Caki2 (cell line): ENCODE measurements around the gene RALGPS1. TPM values are rescaled to one million over a fixed set of nuclear protein-coding genes. Genes with fewer than 3 reads are reported as not detected.

Experiments used
- DNase-seq: peaks from one replicate; pipeline ENCODE4 v3.0.0-alpha.2; 2015; ENCODE audit warnings: low read depth
- in situ Hi-C: cut with HindIII; loops from 2 replicates; pipeline ENCODE4 v1.10.0; 2016; ENCODE audit warnings: low sequenced_read_pairs, low pct_unique_long_range_greater_than_20kb, mixed read lengths
- total RNA-seq: library from RNA; depleted of rRNA; stranded (reverse); fragments of >200 nt; shearing (Covaris generic); gene quantifications from 2 replicates; pipeline ENCODE4 v1.2.3, GENCODE V29; 2014; ENCODE audit warnings: low replicate concordance

Gene RALGPS1
- total RNA-seq, 1 experiment from 2014 or later = 0.95 TPM

- in situ Hi-C loops = no loop called here
- DNase-seq = no peak
Observed at GRCh38 chr9:126894052-126894603, 20.5 kb upstream of the RALGPS1 start.

DNA sequence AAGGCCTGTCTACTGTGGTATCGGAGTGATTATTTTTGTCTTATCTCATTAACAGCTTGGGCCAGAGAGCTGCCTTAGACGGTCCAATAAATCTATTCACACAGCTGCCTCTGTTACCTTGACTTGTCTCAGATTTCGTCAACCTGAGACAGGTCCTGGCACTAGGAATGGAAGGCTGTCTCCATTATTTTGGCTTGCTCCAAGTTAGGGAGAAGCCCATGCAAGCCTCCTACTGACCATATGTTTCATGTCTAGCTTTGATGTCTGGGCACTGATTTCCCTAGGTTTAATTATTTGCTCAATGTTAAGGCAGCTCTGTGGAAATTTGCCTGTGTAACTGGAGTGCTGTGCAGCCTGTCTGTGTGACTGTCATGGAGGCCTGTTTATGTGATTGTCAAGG lies 12.4 kb upstream of the RALGPS1 start:
- in situ Hi-C loops = no loop called here
- DNase-seq = no peak

- in situ Hi-C loops = no loop called here
Observed at GRCh38 chr9:126904586-126904985, 10.0 kb upstream of the RALGPS1 start.

DNA sequence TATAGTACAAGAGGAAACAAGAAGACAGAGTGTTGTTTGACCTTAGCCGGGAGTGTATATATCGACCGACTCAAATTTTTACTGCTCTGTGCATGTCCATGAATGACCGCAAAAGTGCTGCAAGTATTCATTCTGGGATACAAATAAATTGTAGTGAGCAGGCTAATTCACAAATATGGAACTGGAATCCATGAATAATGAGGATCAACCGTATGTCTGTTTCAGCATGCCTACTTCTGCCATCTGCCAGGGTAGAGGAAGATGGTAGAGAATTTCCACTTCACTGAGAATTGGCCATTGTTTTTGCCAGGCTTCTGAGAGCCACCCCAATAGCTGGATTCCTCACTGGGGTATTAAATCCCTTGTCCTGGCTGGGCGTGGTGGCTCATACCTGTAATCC lies 8.5 kb upstream of the RALGPS1 start:
- DNase-seq = no peak
- in situ Hi-C loops = no loop called here

More at GRCh38 chr9:126904586-126904985, 10.0 kb upstream of the RALGPS1 start:
- no peak for DNase-seq

DNA sequence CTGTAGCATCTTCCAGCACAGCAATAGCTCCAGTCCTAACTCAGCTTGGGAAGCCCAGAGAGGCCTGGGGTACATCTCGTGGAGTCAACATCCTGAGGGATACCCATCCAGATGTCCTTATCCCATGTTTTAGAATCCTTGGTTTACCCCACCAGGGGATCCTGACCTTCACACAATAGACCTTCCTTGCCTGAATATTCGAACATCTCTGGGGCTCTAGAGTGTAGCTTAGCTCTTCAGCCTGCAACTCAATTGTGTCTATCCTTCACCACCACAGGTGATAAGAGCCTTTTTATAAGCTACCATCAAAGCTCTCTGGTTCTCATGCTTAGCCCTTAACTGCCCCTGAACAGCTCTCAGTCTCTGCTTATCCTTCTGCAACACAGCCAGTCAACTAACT lies 7.5 kb upstream of the RALGPS1 start:
- DNase-seq = no peak
- in situ Hi-C loops = no loop called here

- DNase-seq = no peak
Observed at GRCh38 chr9:126915281-126915816, 767 bp downstream of the RALGPS1 start.

GRCh38 chr9:126915846-126916543 lies 1.4 kb downstream of the RALGPS1 start:
- in situ Hi-C loops = no loop called here
- no peak for DNase-seq

More at GRCh38 chr9:126915281-126915816, 767 bp downstream of the RALGPS1 start:
- in situ Hi-C loops = no loop called here

DNA sequence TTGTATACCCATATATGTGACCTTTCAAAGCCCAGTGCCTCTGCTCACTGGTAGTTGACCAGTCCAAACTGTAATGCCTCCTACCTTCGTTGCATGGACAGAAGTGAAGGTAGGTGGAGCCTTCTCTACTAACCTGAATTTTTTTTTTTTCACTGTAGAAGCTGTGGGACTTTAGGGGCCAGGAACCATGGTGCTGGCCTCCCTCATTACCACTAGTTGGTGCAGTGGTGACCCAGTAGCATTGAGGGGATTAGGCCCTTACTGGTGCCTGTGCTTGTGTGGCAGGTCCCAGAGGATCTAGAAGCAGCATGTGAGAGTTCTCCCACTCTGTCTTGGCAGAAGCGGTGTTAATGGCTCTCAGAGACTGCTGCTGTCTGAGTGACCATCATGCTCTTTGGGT lies 2.3 kb downstream of the RALGPS1 start:
- in situ Hi-C loops = no loop called here
- DNase-seq = no peak

DNA sequence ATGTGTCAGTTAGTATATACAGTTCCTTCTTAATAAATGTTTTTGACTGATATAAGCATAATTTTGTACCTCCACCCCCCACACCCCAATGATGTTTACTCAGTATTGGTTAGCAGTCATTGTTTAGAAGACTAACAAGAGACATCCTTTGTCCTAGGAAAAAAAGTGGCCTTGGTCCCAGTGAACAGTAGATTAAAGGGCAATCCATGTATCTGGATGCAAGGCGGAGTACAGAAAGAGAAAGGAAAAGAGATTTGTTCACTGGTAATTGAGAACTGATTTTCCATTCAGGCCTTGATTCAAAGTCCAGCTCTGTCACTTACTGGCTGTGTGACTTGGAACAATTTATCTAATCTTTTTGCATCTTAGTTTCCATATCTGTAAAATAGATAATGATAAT lies 4.6 kb downstream of the RALGPS1 start:
- in situ Hi-C loops = no loop called here
- no peak for DNase-seq

DNA sequence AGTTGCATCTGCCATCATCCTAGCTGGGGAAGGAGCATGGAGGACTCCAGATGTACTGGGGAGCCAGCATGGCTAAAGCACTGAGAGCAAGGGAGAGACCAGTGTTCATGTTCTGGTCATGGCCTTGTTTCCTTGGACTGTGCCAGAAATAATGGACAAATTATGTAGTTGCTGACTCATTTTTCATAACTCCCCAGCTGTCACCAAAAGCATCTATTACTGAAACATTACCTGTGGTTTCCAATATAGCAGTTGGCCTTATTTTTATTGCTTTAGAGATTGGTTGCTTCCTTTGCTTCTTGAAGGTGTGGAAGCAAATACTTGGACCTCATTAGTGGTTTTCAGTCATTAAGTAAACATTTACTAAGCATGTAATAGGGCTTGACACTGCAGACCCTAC lies 11.3 kb downstream of the RALGPS1 start:
- in situ Hi-C loops = no loop called here
- no peak for DNase-seq

GRCh38 chr9:126926364-126926763 lies 11.8 kb downstream of the RALGPS1 start:
- in situ Hi-C loops = no loop called here
- no peak for DNase-seq

DNA sequence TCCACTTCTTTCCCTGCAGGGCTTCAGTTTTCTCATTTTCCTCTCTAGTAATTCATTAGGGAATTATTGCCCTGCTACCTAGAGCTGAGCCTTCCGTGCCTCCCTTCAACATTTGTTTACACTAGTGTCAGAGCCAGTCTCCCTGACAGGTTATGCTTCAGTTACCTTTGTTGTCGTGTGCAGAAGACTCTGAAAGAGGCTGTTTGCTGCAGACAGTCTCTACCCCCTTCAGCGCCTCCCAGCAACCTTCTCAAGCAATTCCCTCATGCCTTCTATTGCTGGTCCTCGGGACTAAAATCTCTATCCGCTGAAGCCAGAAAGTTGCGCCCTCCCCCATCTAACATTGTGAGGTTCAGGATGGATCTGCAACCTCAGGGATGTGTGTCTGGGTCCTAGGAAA lies 12.8 kb downstream of the RALGPS1 start:
- peak; percentile 18 for DNase-seq
- in situ Hi-C loops = no loop called here

DNA sequence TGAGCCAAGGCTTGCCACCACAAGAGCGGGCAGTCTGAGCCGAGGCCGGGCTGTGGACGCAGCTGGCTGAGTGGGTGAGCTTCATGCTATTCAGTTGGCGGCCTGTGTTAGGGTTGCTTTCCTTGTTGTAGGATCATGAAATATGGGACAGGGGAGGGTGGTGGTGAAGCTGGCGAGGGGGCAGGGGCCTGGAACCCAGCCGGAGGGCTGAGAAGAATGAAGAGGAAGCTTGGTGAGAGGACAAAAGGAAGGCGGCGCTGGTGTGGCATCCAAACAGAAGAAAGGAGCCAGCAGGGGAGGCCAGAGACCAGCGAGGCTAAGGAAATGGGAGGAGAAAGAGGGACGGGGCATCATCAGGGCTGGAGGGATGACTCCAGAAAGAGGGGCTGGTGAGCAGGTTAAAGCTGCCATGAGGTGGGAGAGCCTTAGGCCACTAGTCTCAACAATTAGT lies 18.3 kb downstream of the RALGPS1 start:
- no peak for DNase-seq
- in situ Hi-C loops = no loop called here

DNA sequence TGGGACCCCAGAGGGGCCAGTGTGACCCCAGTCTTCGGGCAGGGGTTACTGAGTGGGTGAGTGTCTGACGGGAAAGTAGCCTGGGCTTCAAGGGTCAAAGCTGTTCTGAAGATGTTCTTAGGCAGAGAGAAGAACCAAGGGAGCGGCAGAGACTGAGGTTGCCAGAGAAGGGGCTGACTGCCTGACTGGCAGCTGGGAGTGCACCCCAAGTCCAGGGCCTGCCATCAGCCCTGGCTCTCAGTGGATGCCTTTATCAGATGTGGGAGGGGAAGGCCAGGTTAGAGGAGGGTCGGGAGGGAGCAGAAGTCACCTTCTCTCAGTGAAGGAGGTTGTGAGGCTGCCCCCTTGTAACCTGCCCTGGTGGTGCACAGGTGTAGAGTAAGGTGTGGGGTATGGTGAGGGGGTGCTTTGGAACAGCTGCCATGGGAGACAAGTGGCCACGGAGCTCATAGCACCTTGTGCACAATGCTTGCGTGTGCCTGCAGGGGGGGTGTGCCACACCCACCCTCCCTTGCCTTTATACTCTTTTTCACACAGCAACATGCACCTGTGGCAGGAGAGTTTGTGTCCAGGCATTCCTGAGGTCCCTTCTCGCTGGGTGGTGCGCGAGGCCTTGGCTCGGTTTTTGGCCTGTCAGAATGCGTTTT lies 18.9 kb downstream of the RALGPS1 start:
- in situ Hi-C loops = no loop called here
- DNase-seq = no peak

DNA sequence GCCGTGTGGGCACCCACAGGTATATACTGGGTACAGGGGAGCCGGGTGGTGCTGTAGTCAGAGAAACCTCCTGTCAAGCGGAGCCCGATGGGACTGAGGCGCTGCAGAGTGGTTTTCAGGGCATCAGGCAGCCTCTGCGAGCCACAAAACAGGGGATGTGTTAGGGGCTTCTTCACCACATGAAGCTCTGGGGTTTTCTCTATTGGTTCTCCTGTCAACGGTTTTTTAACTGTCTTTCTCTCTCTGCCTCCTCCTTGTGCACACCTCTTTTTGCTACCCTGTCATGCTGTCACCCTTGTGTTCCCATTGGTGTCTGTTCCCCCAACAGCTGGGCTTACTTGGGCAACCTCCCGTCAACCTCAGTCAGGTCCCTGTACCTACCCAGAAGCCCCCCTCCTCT lies 19.9 kb downstream of the RALGPS1 start:
- no peak for DNase-seq
- in situ Hi-C loops = no loop called here

- in situ Hi-C loops = no loop called here
Observed at GRCh38 chr9:126935630-126936029, 21.0 kb downstream of the RALGPS1 start.

GRCh38 chr9:126937444-126937843 lies 22.9 kb downstream of the RALGPS1 start:
- in situ Hi-C loops = no loop called here
- no peak for DNase-seq

More at GRCh38 chr9:126935630-126936029, 21.0 kb downstream of the RALGPS1 start:
- DNase-seq = no peak

DNA sequence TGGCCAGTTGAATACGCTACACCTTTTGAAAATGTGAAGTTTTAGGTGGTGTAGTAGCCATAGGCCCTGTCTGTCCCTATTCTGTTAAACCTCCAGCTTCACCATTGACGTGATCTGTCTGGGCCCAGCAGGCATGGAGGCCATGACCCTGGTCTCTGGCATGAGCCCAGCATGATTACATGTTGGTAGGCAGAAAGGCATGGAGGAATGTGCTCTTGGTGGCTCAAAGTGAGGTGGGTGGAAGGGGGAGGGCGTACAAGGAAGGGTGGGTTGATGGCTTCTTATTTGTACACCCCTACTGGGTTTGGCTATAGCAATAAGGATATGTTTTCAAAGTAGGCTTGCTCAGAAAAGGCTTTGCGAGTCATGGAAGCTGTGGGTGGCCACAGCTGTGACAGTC lies 23.7 kb downstream of the RALGPS1 start:
- in situ Hi-C loops = no loop called here
- no peak for DNase-seq

DNA sequence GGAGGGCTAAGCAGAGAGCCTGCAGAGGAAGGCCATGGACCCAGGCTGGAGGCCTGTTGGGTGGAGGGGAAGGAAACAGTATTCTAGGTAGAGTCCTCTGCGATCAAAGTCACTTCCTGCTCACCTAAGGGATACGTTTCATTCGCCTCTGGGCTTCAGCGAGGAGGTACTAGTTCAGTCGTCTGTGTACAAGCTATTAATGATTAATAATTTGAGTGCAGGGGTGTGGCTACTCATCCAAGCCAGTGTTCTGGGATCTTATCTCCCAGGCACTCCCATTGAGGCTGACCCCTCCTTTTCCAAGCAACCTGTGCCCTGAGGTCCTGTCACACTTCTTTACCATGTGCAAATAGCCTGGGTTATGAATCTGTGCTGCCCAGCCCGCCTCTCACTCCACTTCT lies 25.2 kb downstream of the RALGPS1 start:
- DNase-seq = peak; percentile 76
- in situ Hi-C loops = no loop called here
